Fibroblast of lung (primary cell): ENCODE measurements around the gene AICDA.

Experiments used
- EZH2 ChIP-seq: IDR thresholded peaks from 2 replicates; pipeline ENCODE4 v1.5.1; 2012; ENCODE audit warnings: low read length, control low read depth, mild to moderate bottlenecking; ENCODE audit errors: missing control alignments
- TF ChIP-seq, protein P1 (sequence below), 2 donors: IDR thresholded peaks in 1 of 2; conservative IDR thresholded peaks in 1 of 2; 1 replicate in 1 of 2; 2 replicates in 1 of 2; pipeline ENCODE4 v1.5.1; 2011 to 2012; ENCODE audit warnings: low read length in 2 of 2, control low read depth in 1 of 2, inconsistent platforms in 1 of 2, low read depth in 1 of 2, mild to moderate bottlenecking in 1 of 2

DNA sequence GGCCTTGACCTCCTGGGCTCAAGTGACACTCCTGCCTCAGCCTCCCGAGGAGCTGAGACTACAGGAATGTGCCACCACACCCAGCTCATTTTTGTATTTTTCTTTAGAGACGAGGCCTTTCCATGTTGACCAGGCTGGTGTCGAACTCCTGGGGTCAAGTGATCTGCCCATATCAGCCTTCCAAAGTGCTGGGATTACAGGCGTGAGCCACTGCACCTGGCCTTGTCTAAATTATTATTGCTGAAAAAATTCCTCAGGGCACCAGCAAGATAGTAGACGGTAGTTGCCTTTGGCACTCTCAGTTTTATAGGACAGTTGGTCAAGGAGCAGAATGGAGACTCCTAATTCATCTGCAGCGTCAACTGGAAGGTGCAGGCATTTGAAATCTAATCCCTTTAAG lies 2.5 kb upstream of the AICDA start:
- TF ChIP-seq, protein P1, sequence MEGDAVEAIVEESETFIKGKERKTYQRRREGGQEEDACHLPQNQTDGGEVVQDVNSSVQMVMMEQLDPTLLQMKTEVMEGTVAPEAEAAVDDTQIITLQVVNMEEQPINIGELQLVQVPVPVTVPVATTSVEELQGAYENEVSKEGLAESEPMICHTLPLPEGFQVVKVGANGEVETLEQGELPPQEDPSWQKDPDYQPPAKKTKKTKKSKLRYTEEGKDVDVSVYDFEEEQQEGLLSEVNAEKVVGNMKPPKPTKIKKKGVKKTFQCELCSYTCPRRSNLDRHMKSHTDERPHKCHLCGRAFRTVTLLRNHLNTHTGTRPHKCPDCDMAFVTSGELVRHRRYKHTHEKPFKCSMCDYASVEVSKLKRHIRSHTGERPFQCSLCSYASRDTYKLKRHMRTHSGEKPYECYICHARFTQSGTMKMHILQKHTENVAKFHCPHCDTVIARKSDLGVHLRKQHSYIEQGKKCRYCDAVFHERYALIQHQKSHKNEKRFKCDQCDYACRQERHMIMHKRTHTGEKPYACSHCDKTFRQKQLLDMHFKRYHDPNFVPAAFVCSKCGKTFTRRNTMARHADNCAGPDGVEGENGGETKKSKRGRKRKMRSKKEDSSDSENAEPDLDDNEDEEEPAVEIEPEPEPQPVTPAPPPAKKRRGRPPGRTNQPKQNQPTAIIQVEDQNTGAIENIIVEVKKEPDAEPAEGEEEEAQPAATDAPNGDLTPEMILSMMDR (conservative IDR thresholded peaks at IDR 0.05 in 1 of 2, IDR thresholded peaks at IDR 0.05 in 1 of 2; ENCODE audit: low read depth in 1 of 2, low read length in 2 of 2), result no peak
- TF ChIP-seq EZH2, result no peak
